GM21528 (cell line): ENCODE measurements around the gene FBLIM1.

Experiments used
- ATAC-seq: cut with Tn5 transposase; IDR thresholded peaks from one replicate; pipeline ENCODE4 v1.9.1; 2021; ENCODE audit warnings: mild to moderate bottlenecking, moderate library complexity; ENCODE audit not compliant: unreplicated experiment, low FRiP score

FBLIM1 gene

DNA sequence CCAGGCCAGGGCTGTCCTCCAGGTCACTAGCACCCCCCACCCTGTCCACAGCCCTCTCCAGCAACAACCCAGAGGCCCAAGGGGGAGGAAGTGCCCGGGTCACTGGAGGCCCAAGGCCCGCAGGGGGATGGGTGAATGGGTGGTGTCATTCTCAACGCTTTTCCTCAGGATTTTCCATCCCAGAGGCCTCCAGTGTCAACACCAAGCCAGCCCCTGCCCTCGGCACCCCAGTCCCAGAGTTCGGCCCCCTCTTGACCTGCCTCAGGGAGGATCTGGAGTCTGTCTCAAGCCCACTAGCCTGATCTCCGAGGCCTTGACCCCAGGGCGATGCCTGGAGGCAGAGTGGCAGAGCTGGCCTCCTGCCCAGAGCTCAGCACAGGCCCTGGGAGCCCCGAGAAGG is 11.2 kb upstream of the FBLIM1 start:
- no peak for ATAC-seq

- no peak for ATAC-seq
These were observed 10.3 kb upstream of the FBLIM1 start for GRCh38 chr1:15748264-15748663.

GRCh38 chr1:15748690-15749398 is 9.8 kb upstream of the FBLIM1 start:
- no peak for ATAC-seq

GRCh38 chr1:15749399-15750291 is 8.9 kb upstream of the FBLIM1 start:
- ATAC-seq = no peak

DNA sequence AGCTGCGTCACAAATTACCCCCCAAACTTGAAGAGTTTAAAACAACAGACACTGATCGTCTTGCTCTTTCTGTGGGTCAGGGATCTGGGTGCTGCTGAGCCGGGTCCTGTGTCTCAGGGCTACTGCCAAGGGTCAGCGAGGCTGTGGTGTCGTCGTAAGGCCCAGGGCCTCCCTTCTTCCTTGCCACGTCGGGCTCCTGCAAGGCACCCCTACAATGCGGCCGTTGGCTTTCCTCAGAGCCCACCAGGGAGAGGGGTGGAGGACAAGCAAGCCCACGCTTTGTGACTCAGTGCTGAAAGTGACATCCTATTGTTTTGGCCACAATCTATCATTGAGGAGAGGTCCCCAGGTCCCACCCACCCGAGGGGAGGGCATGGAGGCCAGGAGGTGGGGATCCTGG is 7.7 kb upstream of the FBLIM1 start:
- ATAC-seq = no peak

- no peak for ATAC-seq
These were observed 6.9 kb upstream of the FBLIM1 start for GRCh38 chr1:15751717-15752116.

- no peak for ATAC-seq
These were observed 4.8 kb upstream of the FBLIM1 start for GRCh38 chr1:15753776-15754175.

DNA sequence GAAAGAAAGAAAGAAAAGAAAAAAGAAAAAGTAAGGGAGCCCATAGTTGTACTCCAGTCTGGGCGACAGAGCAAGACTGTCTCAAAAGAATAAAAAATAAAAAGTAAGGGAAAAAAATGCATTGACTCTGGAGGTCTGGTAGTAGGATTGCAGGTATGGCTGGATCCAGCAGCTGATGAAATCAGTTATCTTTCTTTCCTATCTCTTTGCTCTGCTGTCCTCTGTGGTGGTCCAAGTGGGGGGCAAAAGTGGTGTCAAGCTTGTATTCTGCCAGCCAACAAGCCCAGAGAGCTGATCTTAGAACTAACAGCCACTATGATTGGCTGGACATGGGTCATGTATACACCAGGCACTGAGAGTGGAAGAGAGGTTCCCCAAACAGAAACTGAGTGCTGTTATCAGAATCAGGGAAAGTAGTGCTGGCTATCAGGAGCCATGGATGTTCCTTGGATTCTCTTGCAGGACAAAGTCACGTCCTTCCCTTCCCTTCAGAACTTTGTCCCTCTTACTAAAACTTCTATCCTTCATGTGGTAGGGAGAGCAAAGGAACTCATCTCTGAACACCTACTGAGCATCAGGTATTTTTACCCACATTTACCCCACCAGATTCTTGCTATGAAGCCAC is 3.5 kb upstream of the FBLIM1 start:
- ATAC-seq = no peak

- ATAC-seq = no peak
These were observed 3.0 kb upstream of the FBLIM1 start for GRCh38 chr1:15755646-15756040.

GRCh38 chr1:15756143-15757015 is 2.2 kb upstream of the FBLIM1 start:
- no peak for ATAC-seq

GRCh38 chr1:15757016-15757543 is 1.5 kb upstream of the FBLIM1 start:
- no peak for ATAC-seq

- ATAC-seq = no peak
These were observed 836 bp upstream of the FBLIM1 start for GRCh38 chr1:15757575-15758342.

DNA sequence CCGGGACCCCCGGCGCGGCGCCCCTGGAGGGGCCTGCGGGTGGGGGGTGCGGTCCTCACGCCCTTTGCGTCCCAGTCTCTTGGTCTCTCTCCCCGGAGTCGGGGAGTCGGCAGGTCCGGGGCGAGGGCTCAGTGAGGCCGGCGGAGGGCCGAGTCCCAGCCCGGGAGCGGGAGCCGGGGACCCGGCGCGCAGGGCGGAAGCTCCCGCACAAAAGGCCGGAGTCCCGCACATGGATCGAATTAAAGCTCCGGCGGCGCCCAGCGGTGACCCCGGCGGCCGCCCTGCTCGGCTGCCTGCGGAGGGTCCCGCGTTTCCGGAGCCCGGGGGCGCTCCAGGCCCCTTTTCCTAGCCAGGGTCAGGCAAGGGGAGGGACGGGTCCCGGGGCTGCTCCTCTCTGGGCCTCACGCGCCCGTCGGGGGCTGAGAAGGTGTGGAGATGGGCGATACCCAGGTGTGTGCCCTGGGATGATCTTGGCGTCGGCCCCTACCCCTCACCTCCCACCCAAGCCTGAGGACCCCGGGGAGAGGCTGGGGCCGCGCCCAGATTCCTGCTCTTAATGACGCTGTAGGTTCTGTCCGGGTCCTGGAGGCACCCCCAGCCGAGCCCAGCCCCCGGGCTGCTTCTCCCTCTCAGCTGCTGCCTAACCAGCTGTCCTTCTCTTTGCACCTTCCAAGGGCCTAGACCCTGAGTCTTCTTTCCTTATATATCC is 512 bp downstream of the FBLIM1 start:
- no peak for ATAC-seq

DNA sequence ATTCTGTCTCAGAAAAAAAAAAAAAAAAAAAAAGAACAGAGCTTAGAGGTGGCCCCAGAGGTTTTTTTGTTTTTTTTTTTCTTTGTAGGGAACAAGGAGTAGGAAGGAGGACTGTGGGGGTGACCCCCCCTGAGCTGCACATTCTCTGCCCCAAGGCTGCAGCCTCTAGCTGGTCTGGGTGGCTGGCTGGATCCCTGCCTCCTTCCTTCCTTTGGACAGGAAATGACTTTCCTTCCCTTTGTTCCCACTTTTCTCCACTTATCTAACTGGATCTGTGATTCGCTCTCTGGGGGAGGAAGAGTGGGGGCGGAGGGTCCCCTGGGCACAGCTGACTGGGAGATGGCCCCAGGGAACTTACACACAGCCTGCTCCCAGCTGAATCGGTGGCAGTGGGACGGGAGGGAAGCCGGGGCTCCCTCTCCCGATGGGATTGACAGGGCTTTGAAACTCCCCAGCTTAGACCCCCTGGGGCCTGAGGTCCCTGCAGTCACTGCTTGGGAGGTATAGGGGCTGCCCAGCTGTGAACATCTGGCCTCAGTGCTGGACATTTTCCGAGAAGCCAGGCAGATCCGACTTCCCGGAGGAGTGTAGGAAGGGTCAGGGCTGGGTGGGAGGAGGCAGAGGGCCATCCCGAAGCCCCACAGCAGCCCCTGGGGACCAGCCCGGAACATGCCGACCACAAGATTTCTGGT is 2.1 kb downstream of the FBLIM1 start:
- ATAC-seq = no peak

DNA sequence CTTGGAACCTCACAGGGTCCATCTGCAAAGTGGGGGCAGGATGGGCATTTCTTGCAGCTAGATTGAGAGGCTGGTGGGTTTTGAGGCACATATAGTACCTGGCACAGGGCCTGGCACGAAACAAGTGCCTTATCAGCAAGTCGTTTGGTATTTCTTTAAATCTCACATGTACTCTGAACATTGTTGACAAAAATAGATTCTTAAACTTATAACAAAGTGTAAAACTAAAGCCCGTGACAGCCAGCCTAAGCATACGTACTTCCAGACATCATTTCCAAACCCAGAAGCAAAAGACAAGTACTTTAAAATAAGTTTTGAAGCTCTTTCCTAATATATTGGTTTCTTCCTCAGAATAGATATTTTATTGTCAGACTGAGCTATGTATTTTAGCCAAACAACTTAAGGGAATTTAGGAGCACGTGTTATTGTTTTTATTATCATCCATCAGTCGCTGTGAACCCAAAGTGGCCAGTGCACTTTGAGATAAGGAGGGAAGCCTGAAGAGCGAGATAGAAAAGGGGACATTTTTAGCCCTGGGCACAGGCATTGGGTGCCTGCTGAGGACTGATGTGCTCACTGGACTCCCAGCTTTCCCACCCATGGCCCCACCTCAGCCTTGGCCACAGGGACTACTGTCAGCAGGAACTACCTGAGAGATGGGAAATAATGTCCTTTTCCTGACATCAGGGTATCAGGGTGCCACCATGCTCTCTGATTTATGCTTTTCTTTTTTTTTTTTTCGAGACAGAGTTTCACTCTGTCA is 3.0 kb downstream of the FBLIM1 start:
- no peak for ATAC-seq

DNA sequence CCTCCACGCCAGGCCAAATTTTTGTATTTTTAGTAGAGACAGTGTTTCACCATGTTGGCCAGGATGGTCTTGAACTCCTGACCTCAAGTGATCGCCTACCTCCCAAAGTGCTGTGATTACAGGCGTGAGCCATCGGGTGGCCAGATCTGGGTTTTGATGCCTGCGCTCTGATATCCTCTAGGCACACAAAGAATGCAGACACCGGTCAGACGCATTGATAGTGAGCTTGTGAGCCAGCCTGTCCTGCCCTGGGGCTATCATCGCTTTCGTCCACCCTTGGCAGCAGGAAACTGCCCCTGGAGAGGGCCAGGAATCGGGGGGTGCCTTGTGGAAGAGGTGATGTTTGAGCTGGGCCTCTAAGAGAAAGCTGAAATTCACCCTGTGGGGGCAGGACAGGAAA is 4.0 kb downstream of the FBLIM1 start:
- ATAC-seq = no peak

- ATAC-seq = no peak
These were observed 5.7 kb downstream of the FBLIM1 start for GRCh38 chr1:15764269-15764764.
